Testis (tissue), 3 donors: ENCODE data around the gene LRRC7. TPM values are rescaled to one million over a fixed set of nuclear protein-coding genes. Genes with fewer than 3 reads are reported as not detected.

Experiments
- DNase-seq: peaks from one replicate; pipeline ENCODE4 v3.0.0-alpha.2; 2019
- H3K27ac ChIP-seq, 2 donors: fragments of 200-600 bp; sonication (generic); one replicate each; pipeline ENCODE4 v1.5.1; 2019
- H3K27me3 ChIP-seq: fragments of 200-600 bp; sonication (generic); one replicate; pipeline ENCODE4 v1.5.1; 2019
- H3K36me3 ChIP-seq: fragments of 200-600 bp; sonication (generic); one replicate; pipeline ENCODE4 v1.5.1; 2017; ENCODE audit warnings: low read depth; ENCODE audit errors: missing control alignments
- H3K4me1 ChIP-seq: fragments of 200-600 bp; sonication (generic); one replicate; pipeline ENCODE4 v1.5.1; 2019
- H3K4me3 ChIP-seq, 2 donors: fragments of 200-600 bp; sonication (generic); one replicate each; pipeline ENCODE4 v1.5.1; 2017 to 2019
- H3K9me3 ChIP-seq: fragments of 200-600 bp; sonication (generic); one replicate; pipeline ENCODE4 v1.5.1; 2017
- CTCF ChIP-seq, 3 experiments: fragments of 450-650 bp in 2 of 3; fragments of 200-600 bp in 1 of 3; sonication (generic) in 1 of 3; IDR thresholded peaks; one replicate each; pipeline ENCODE4 v1.5.1; 2016 to 2019; ENCODE audit warnings: antibody characterized with exemption in 3 of 3, mild to moderate bottlenecking in 2 of 3, moderate library complexity in 1 of 3
- POLR2A ChIP-seq: fragments of 450-650 bp; IDR thresholded peaks from one replicate; pipeline ENCODE4 v1.6.1; 2017; ENCODE audit warnings: antibody characterized with exemption, mild to moderate bottlenecking, moderate library complexity
- WGBS, 2 donors: methylation state at CpG; one replicate each; pipeline ENCODE4 v1.1.5; 2018; 5-methylcytosine and 5-hydroxymethylcytosine counted together
- intact Hi-C: fragments of 100-400 bp; cut with DNase I; formaldehyde crosslinking; loops from one replicate; pipeline ENCODE4 v1.15.1; 2023; ENCODE audit warnings: low total_unique reads
- polyA plus RNA-seq: library from polyadenylated mRNA; stranded (reverse); fragments of 350-450 nt; fragmentation: Illumina TruSeq; extraction: RNeasy Lipid Tissue Mini Kit (QIAGEN cat#74804); gene quantifications from one replicate; pipeline ENCODE4 v1.2.3, GENCODE V29; 2014; ENCODE audit warnings: low read depth, low replicate concordance; ENCODE audit not compliant: insufficient read depth
- total RNA-seq, 2 donors: library from RNA; depleted of rRNA; stranded (reverse); fragments of >200 nt; gene quantifications; one replicate each; pipeline ENCODE4 v1.2.3, GENCODE V29; 2016

LRRC7 gene
- total and polyA plus RNA-seq, 3 donors from 2014 or later = 5.2 to 8.0 (median 6.9) TPM

GRCh38 chr1:69702085-69702484 lies 134.4 kb downstream of the LRRC7 start:
- Histone ChIP-seq H3K9me3 (no peaks in the 10 kb centered on the region), H3K4me3 (no peak overlapping the region), H3K4me1 (no peaks in the 10 kb centered on the region), H3K36me3 (no peaks in the 10 kb centered on the region), H3K27me3 (no peaks in the 10 kb centered on the region), H3K27ac (no peak overlapping the region)
- no peak for DNase-seq
- no peak for TF ChIP-seq POLR2A
- no peak for TF ChIP-seq CTCF (IDR thresholded peaks at IDR 0.05)
- 66 to 75% methylated on average over 4 of the region's 4 CpGs for WGBS, 2 donors
- intact Hi-C loops = no loop called here

GRCh38 chr1:69706473-69706872 lies 138.8 kb downstream of the LRRC7 start:
- H3K27me3 ChIP-seq = no peaks in the 10 kb centered on the region
- TF ChIP-seq POLR2A (no peak), CTCF (IDR thresholded peaks at IDR 0.05) (no peak)
- H3K27ac ChIP-seq = no peak overlapping the region
- no peaks in the 10 kb centered on the region for H3K36me3 ChIP-seq
- intact Hi-C loops = no loop called here
- WGBS, 2 donors = 83 to 90% methylated on average over 1 of the region's 1 CpG
- no peak overlapping the region for H3K4me3 ChIP-seq
- DNase-seq = no peak
- H3K4me1 ChIP-seq = peaks cover 11% of the 10 kb centered on the region
- no peaks in the 10 kb centered on the region for H3K9me3 ChIP-seq

- no peaks in the 10 kb centered on the region for H3K27me3 ChIP-seq
- no peaks in the 10 kb centered on the region for H3K36me3 ChIP-seq
- TF ChIP-seq POLR2A (no peak), CTCF (IDR thresholded peaks at IDR 0.05) (no peak)
- H3K4me1 ChIP-seq = peaks cover 11% of the 10 kb centered on the region
- no peak overlapping the region for H3K27ac ChIP-seq
- WGBS, 2 donors = 94% methylated on average over 4 of the region's 4 CpGs
- H3K9me3 ChIP-seq = no peaks in the 10 kb centered on the region
- intact Hi-C loops = no loop called here
- no peak for DNase-seq
- no peak overlapping the region for H3K4me3 ChIP-seq
Measured at GRCh38 chr1:69707103-69707502, 139.4 kb downstream of the LRRC7 start.

- H3K36me3 ChIP-seq = no peaks in the 10 kb centered on the region
- H3K9me3 ChIP-seq = no peaks in the 10 kb centered on the region
- no peak overlapping the region for H3K27ac ChIP-seq
- WGBS, 2 donors = 26 to 39% methylated on average over 4 of the region's 4 CpGs
- no peak for DNase-seq
- peaks cover 11% of the 10 kb centered on the region for H3K4me1 ChIP-seq
- TF ChIP-seq CTCF (IDR thresholded peaks at IDR 0.05) = no peak
- TF ChIP-seq POLR2A = no peak
- no peak overlapping the region for H3K4me3 ChIP-seq
- intact Hi-C loops = no loop called here
- H3K27me3 ChIP-seq = no peaks in the 10 kb centered on the region
Measured at GRCh38 chr1:69710484-69711189, 142.9 kb downstream of the LRRC7 start.
